ENCODE results near the gene ELP2.
"Not testable (repeated sequence)": the region's sequence is repeated elsewhere in the genome, so short reads cannot be mapped to it uniquely, and the experiment has no call there.

ELP2 gene

GRCh38 chr18:36129300-36130038 is at the start of gene ELP2, which contains the start of gene SLC39A6:
ELP2 (plus strand) TSS chr18:36129899; CDS start chr18:36129934, 35 bp downstream.
SLC39A6 (minus strand) TSS chr18:36129340; CDS start chr18:36127007, 2,333 bp downstream.
- Histone ChIP-seq H3K36me3 (ENCODE audit: insufficient read depth, low read length) (peaks cover 6% of the 10 kb centered on the region), H3K27ac (ENCODE audit: low read depth, low read length) (peak within 1 kb of the TSS; percentile 98), H3K4me1 (ENCODE audit: insufficient read depth, low read length) (peaks cover 22% of the 10 kb centered on the region), H3K27me3 (ENCODE audit: control insufficient read depth in 1 of 2, insufficient read depth in 2 of 2, low read length in 2 of 2) (no peaks in the 10 kb centered on the region), H3K9me3 (ENCODE audit: low read length) (no peaks in the 10 kb centered on the region), H3K9ac (ENCODE audit: low read length) (peak within 1 kb of the TSS; percentile 97), H3K4me3 (ENCODE audit: low read depth in 1 of 2, low read length in 2 of 2) (peak within 1 kb of the TSS; percentile 72 to 86)

GRCh38 chr18:36081118-36081517 is 48.6 kb upstream of the ELP2 start:
- not testable (repeated sequence) for H3K4me1 ChIP-seq (ENCODE audit: insufficient read depth, low read length); H3K4me3 ChIP-seq (ENCODE audit: low read depth in 1 of 2, low read length in 2 of 2); H3K36me3 ChIP-seq (ENCODE audit: insufficient read depth, low read length); H3K9me3 ChIP-seq (ENCODE audit: low read length); H3K27me3 ChIP-seq (ENCODE audit: control insufficient read depth in 1 of 2, insufficient read depth in 2 of 2, low read length in 2 of 2); H3K27ac ChIP-seq (ENCODE audit: low read depth, low read length); H3K9ac ChIP-seq (ENCODE audit: low read length)

- Histone ChIP-seq H3K4me1 (ENCODE audit: insufficient read depth, low read length) (no peaks in the 10 kb centered on the region), H3K27ac (ENCODE audit: low read depth, low read length) (no peak overlapping the region), H3K9ac (ENCODE audit: low read length) (no peak overlapping the region), H3K27me3 (ENCODE audit: control insufficient read depth in 1 of 2, insufficient read depth in 2 of 2, low read length in 2 of 2) (no peaks in the 10 kb centered on the region), H3K4me3 (ENCODE audit: low read depth in 1 of 2, low read length in 2 of 2) (no peak overlapping the region), H3K36me3 (ENCODE audit: insufficient read depth, low read length) (no peaks in the 10 kb centered on the region), H3K9me3 (ENCODE audit: low read length) (no peaks in the 10 kb centered on the region)
Observed at GRCh38 chr18:36083729-36084128, 46.0 kb upstream of the ELP2 start.

GRCh38 chr18:36085195-36085594 is 44.5 kb upstream of the ELP2 start:
- Histone ChIP-seq H3K9me3 (ENCODE audit: low read length) (no peaks in the 10 kb centered on the region), H3K9ac (ENCODE audit: low read length) (no peak overlapping the region), H3K36me3 (ENCODE audit: insufficient read depth, low read length) (no peaks in the 10 kb centered on the region), H3K27ac (ENCODE audit: low read depth, low read length) (no peak overlapping the region), H3K4me1 (ENCODE audit: insufficient read depth, low read length) (no peaks in the 10 kb centered on the region), H3K4me3 (ENCODE audit: low read depth in 1 of 2, low read length in 2 of 2) (no peak overlapping the region), H3K27me3 (ENCODE audit: control insufficient read depth in 1 of 2, insufficient read depth in 2 of 2, low read length in 2 of 2) (no peaks in the 10 kb centered on the region)

GRCh38 chr18:36086186-36086585 is 43.5 kb upstream of the ELP2 start:
- H3K4me1 ChIP-seq (ENCODE audit: insufficient read depth, low read length), result no peaks in the 10 kb centered on the region
- no peak overlapping the region for H3K9ac ChIP-seq (ENCODE audit: low read length)
- no peaks in the 10 kb centered on the region for H3K9me3 ChIP-seq (ENCODE audit: low read length)
- no peak overlapping the region for H3K4me3 ChIP-seq (ENCODE audit: low read depth in 1 of 2, low read length in 2 of 2)
- H3K36me3 ChIP-seq (ENCODE audit: insufficient read depth, low read length), result no peaks in the 10 kb centered on the region
- H3K27me3 ChIP-seq (ENCODE audit: control insufficient read depth in 1 of 2, insufficient read depth in 2 of 2, low read length in 2 of 2), result no peaks in the 10 kb centered on the region
- no peak overlapping the region for H3K27ac ChIP-seq (ENCODE audit: low read depth, low read length)

GRCh38 chr18:36088256-36088655 is 41.4 kb upstream of the ELP2 start:
- no peak overlapping the region for H3K4me3 ChIP-seq (ENCODE audit: low read depth in 1 of 2, low read length in 2 of 2)
- H3K36me3 ChIP-seq (ENCODE audit: insufficient read depth, low read length), result no peaks in the 10 kb centered on the region
- H3K9me3 ChIP-seq (ENCODE audit: low read length), result no peaks in the 10 kb centered on the region
- no peaks in the 10 kb centered on the region for H3K4me1 ChIP-seq (ENCODE audit: insufficient read depth, low read length)
- no peaks in the 10 kb centered on the region for H3K27me3 ChIP-seq (ENCODE audit: control insufficient read depth in 1 of 2, insufficient read depth in 2 of 2, low read length in 2 of 2)
- H3K9ac ChIP-seq (ENCODE audit: low read length), result no peak overlapping the region
- no peak overlapping the region for H3K27ac ChIP-seq (ENCODE audit: low read depth, low read length)

GRCh38 chr18:36089001-36089400 is 40.7 kb upstream of the ELP2 start:
- no peaks in the 10 kb centered on the region for H3K36me3 ChIP-seq (ENCODE audit: insufficient read depth, low read length)
- no peaks in the 10 kb centered on the region for H3K27me3 ChIP-seq (ENCODE audit: control insufficient read depth in 1 of 2, insufficient read depth in 2 of 2, low read length in 2 of 2)
- no peaks in the 10 kb centered on the region for H3K4me1 ChIP-seq (ENCODE audit: insufficient read depth, low read length)
- H3K9me3 ChIP-seq (ENCODE audit: low read length), result no peaks in the 10 kb centered on the region
- H3K27ac ChIP-seq (ENCODE audit: low read depth, low read length), result no peak overlapping the region
- H3K4me3 ChIP-seq (ENCODE audit: low read depth in 1 of 2, low read length in 2 of 2), result no peak overlapping the region
- H3K9ac ChIP-seq (ENCODE audit: low read length), result no peak overlapping the region

GRCh38 chr18:36092116-36092515 is 37.6 kb upstream of the ELP2 start:
- H3K4me1 ChIP-seq (ENCODE audit: insufficient read depth, low read length); H3K27ac ChIP-seq (ENCODE audit: low read depth, low read length); H3K36me3 ChIP-seq (ENCODE audit: insufficient read depth, low read length); H3K27me3 ChIP-seq (ENCODE audit: control insufficient read depth in 1 of 2, insufficient read depth in 2 of 2, low read length in 2 of 2); H3K9me3 ChIP-seq (ENCODE audit: low read length); H3K9ac ChIP-seq (ENCODE audit: low read length); H3K4me3 ChIP-seq (ENCODE audit: low read depth in 1 of 2, low read length in 2 of 2): not testable (repeated sequence)

GRCh38 chr18:36094431-36094830 is 35.3 kb upstream of the ELP2 start:
- no peaks in the 10 kb centered on the region for H3K9me3 ChIP-seq (ENCODE audit: low read length)
- no peaks in the 10 kb centered on the region for H3K27me3 ChIP-seq (ENCODE audit: control insufficient read depth in 1 of 2, insufficient read depth in 2 of 2, low read length in 2 of 2)
- H3K4me1 ChIP-seq (ENCODE audit: insufficient read depth, low read length), result no peaks in the 10 kb centered on the region
- H3K27ac ChIP-seq (ENCODE audit: low read depth, low read length), result no peak overlapping the region
- H3K36me3 ChIP-seq (ENCODE audit: insufficient read depth, low read length), result no peaks in the 10 kb centered on the region
- no peak overlapping the region for H3K4me3 ChIP-seq (ENCODE audit: low read depth in 1 of 2, low read length in 2 of 2)
- H3K9ac ChIP-seq (ENCODE audit: low read length), result no peak overlapping the region

GRCh38 chr18:36095936-36096519 is 33.7 kb upstream of the ELP2 start:
- Histone ChIP-seq H3K27me3 (ENCODE audit: control insufficient read depth in 1 of 2, insufficient read depth in 2 of 2, low read length in 2 of 2) (no peaks in the 10 kb centered on the region), H3K27ac (ENCODE audit: low read depth, low read length) (no peak overlapping the region), H3K9me3 (ENCODE audit: low read length) (no peaks in the 10 kb centered on the region)

GRCh38 chr18:36096955-36097354 is 32.7 kb upstream of the ELP2 start:
- Histone ChIP-seq H3K4me1 (ENCODE audit: insufficient read depth, low read length) (no peaks in the 10 kb centered on the region), H3K27me3 (ENCODE audit: control insufficient read depth in 1 of 2, insufficient read depth in 2 of 2, low read length in 2 of 2) (no peaks in the 10 kb centered on the region), H3K36me3 (ENCODE audit: insufficient read depth, low read length) (no peaks in the 10 kb centered on the region), H3K27ac (ENCODE audit: low read depth, low read length) (no peak overlapping the region), H3K9me3 (ENCODE audit: low read length) (no peaks in the 10 kb centered on the region), H3K9ac (ENCODE audit: low read length) (no peak overlapping the region), H3K4me3 (ENCODE audit: low read depth in 1 of 2, low read length in 2 of 2) (no peak overlapping the region)

More at GRCh38 chr18:36095936-36096519, 33.7 kb upstream of the ELP2 start:
- no peaks in the 10 kb centered on the region for H3K36me3 ChIP-seq (ENCODE audit: insufficient read depth, low read length)
- no peaks in the 10 kb centered on the region for H3K4me1 ChIP-seq (ENCODE audit: insufficient read depth, low read length)
- H3K4me3 ChIP-seq (ENCODE audit: low read depth in 1 of 2, low read length in 2 of 2), result no peak overlapping the region
- H3K9ac ChIP-seq (ENCODE audit: low read length), result no peak overlapping the region

- H3K27me3 ChIP-seq (ENCODE audit: control insufficient read depth in 1 of 2, insufficient read depth in 2 of 2, low read length in 2 of 2), result no peaks in the 10 kb centered on the region
- H3K9me3 ChIP-seq (ENCODE audit: low read length), result no peaks in the 10 kb centered on the region
- no peaks in the 10 kb centered on the region for H3K4me1 ChIP-seq (ENCODE audit: insufficient read depth, low read length)
- no peaks in the 10 kb centered on the region for H3K36me3 ChIP-seq (ENCODE audit: insufficient read depth, low read length)
- no peak overlapping the region for H3K27ac ChIP-seq (ENCODE audit: low read depth, low read length)
- H3K9ac ChIP-seq (ENCODE audit: low read length), result no peak overlapping the region
- no peak overlapping the region for H3K4me3 ChIP-seq (ENCODE audit: low read depth in 1 of 2, low read length in 2 of 2)
Observed at GRCh38 chr18:36099311-36099710, 30.4 kb upstream of the ELP2 start.
